HTR-8/SVneo (cell line): ENCODE results near the gene PPIL6.

Source experiments
- DNase-seq: peaks from one replicate; pipeline ENCODE4 v3.0.0; 2011; ENCODE audit warnings: low spot score, mixed read lengths; ENCODE audit not compliant: insufficient read length
- FAIRE-seq: peaks from 2 replicates; lab custom pipeline; 2011; peaks lifted over from hg19 to GRCh38; lab: Jason Lieb, UNC

Gene PPIL6

GRCh38 chr6:109449795-109450673, 9.6 kb upstream of the PPIL6 start:
- DNase-seq (no peak), FAIRE-seq (no peak)

GRCh38 chr6:109449064-109449794, 8.8 kb upstream of the PPIL6 start:
- FAIRE-seq: no peak
- no peak for DNase-seq

- no peak for FAIRE-seq
- DNase-seq: no peak
Measured at GRCh38 chr6:109448615-109449014, 8.2 kb upstream of the PPIL6 start.

- DNase-seq (no peak), FAIRE-seq (no peak)
Measured at GRCh38 chr6:109447878-109448555, 7.6 kb upstream of the PPIL6 start.

- FAIRE-seq (no peak), DNase-seq (no peak)
Measured at GRCh38 chr6:109447087-109447486, 6.7 kb upstream of the PPIL6 start.

- DNase-seq: no peak
- FAIRE-seq: no peak
Measured at GRCh38 chr6:109446541-109446940, 6.1 kb upstream of the PPIL6 start.

GRCh38 chr6:109446072-109446471, 5.6 kb upstream of the PPIL6 start:
- no peak for DNase-seq
- FAIRE-seq: no peak

- FAIRE-seq (no peak), DNase-seq (no peak)
Measured at GRCh38 chr6:109445382-109445781, 5.0 kb upstream of the PPIL6 start.

- DNase-seq (no peak), FAIRE-seq (no peak)
Measured at GRCh38 chr6:109443425-109443950, 3.1 kb upstream of the PPIL6 start.

- FAIRE-seq: no peak
- DNase-seq: no peak
Measured at GRCh38 chr6:109442393-109442924, 2.0 kb upstream of the PPIL6 start.

- FAIRE-seq: no peak
- DNase-seq: peak; percentile 54
Measured at GRCh38 chr6:109441069-109441816, 815 bp upstream of the PPIL6 start.

GRCh38 chr6:109436041-109436440, 4.4 kb downstream of the PPIL6 start:
- DNase-seq (no peak), FAIRE-seq (no peak)

- FAIRE-seq (no peak), DNase-seq (no peak)
Measured at GRCh38 chr6:109434456-109434855, 6.0 kb downstream of the PPIL6 start.

GRCh38 chr6:109429496-109429895, 10.9 kb downstream of the PPIL6 start:
- FAIRE-seq (no peak), DNase-seq (no peak)

- DNase-seq (no peak), FAIRE-seq (no peak)
Measured at GRCh38 chr6:109428889-109429477, 11.4 kb downstream of the PPIL6 start.

- no peak for DNase-seq
- FAIRE-seq: no peak
Measured at GRCh38 chr6:109424946-109425345, 15.5 kb downstream of the PPIL6 start.

- no peak for DNase-seq
- FAIRE-seq: no peak
Measured at GRCh38 chr6:109421184-109421583, 19.2 kb downstream of the PPIL6 start.

GRCh38 chr6:109420751-109421150, 19.7 kb downstream of the PPIL6 start:
- no peak for DNase-seq
- FAIRE-seq: no peak

- DNase-seq (no peak), FAIRE-seq (no peak)
Measured at GRCh38 chr6:109417646-109418045, 22.8 kb downstream of the PPIL6 start.
